ENCODE results near the gene TNNI3K.

TNNI3K gene

GRCh38 chr1:74480068-74480467 lies 244.9 kb downstream of the TNNI3K start:
- no peak for TF ChIP-seq CTCF (IDR thresholded peaks at IDR 0.05)

GRCh38 chr1:74481607-74482006 lies 246.4 kb downstream of the TNNI3K start:
- no peak for TF ChIP-seq CTCF (IDR thresholded peaks at IDR 0.05)

- no peak for TF ChIP-seq CTCF (IDR thresholded peaks at IDR 0.05)
Observed at GRCh38 chr1:74485622-74486021, 250.4 kb downstream of the TNNI3K start.

GRCh38 chr1:74486036-74486435 lies 250.8 kb downstream of the TNNI3K start:
- no peak for TF ChIP-seq CTCF (IDR thresholded peaks at IDR 0.05)

DNA sequence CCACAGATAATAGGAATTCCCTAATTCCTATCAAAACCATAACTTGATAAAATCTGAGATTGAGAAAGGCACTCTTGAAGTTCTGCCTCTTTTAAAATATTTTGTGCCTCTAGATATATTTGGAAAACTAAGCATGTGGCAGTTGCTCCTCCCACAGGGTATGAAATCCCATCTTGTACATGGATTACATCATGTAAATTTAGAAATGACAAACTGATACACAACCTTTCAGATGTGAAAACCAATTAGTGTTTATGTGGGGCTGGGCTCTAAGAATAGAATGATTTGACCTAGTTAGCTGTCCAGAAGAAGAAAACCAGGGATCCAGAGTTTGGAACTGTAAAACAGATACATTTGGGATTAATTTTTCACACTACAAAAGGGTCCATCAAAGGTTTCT lies 261.5 kb downstream of the TNNI3K start:
- TF ChIP-seq CTCF (IDR thresholded peaks at IDR 0.05), result no peak

- no peak for TF ChIP-seq CTCF (IDR thresholded peaks at IDR 0.05)
Observed at GRCh38 chr1:74498901-74499300, 263.7 kb downstream of the TNNI3K start.

GRCh38 chr1:74502432-74502831 lies 267.2 kb downstream of the TNNI3K start:
- no peak for TF ChIP-seq CTCF (IDR thresholded peaks at IDR 0.05)

DNA sequence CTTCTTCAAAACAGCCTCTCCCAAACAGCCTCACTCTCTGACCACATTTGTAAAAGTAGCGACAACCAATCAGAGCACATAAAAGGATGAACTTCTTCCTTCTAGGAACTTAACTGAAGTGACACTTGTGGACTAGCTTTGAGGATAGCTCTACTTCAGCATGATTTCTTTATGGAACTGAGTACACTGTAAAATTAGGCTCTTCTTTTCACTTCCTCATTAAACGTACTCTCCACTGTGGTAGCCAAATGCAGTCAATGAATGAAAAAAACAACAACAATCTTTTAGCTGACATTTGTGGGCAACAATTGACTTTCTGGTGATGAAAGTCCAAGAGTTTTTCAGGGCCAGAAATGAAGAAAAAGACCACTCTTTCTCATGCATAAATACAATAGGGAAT lies 267.7 kb downstream of the TNNI3K start:
- no peak for TF ChIP-seq CTCF (IDR thresholded peaks at IDR 0.05)
